GM18508 (cell line): Measurements from ENCODE around the gene PDE6C.

ENCODE experiments used
- ATAC-seq: cut with Tn5 transposase; IDR thresholded peaks from one replicate; pipeline ENCODE4 v1.9.1; 2021; ENCODE audit warnings: moderate number of reproducible peaks; ENCODE audit not compliant: insufficient read depth, unreplicated experiment

PDE6C gene

DNA sequence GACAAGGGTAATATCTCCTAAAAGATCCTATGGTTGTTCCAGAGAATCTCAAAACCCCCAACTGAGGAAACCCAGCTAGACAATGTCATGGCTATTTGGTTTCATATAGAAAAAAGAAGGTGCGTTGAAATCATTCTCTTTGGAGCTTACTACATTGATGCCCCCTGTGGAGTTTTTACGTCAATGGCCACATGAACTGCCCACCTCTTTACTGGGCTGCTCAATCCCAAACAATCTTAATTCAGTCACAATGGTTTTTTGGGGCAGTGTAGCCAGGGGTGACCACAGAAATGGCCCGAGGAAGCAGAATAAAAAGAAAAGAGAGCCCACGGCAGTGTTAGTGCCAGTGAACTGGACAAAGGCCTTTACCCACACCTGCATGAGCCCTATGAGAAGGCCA, 19.1 kb upstream of the PDE6C start:
- ATAC-seq: no peak

GRCh38 chr10:93593749-93594148, 18.6 kb upstream of the PDE6C start:
- ATAC-seq: no peak

DNA sequence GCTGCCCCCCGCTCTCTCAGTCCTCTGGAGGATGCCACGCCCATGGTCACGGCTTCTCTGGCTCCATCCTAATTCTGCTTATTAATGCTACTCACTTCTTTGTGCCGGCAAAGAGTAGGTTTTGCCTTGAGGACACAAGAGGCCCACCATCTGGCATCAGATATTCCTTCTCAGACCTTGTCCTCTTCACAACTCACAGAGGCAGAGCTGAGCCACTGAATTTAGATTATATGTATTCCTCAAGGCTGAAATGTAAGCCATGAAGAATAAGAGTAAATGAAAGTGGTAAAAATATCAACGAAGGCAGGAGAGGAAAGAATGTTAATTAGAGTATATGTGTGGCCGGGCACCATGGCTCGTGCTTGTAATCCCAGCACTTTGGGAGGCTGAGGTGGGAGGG, 17.8 kb upstream of the PDE6C start:
- no peak for ATAC-seq

- no peak for ATAC-seq
Observed at GRCh38 chr10:93595378-93596161, 16.8 kb upstream of the PDE6C start.

GRCh38 chr10:93596539-93596938, 15.8 kb upstream of the PDE6C start:
- ATAC-seq: no peak

DNA sequence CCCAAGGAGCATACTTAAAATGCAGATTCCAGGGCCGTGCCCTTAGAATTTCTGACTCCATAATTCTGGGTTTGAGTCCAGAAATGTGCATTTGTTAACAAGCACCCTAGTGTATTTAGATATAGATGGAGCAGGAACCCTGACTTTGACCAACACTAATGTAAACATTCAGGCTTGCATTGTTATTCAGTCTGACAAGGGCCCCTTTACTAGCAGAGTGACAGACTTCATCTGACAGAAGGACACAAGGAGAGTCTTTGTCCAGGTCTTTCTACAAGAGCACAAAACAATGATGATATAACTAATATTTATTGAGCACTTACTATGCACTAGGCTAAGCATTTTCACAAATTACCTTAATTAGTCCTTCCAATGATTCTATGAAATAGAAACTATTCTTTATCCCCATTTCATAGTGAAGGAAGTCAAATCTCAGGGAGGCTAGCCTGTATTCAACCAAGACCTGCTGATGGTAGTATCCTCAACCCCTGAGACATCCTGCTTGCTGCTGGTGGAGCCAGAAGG, 15.2 kb upstream of the PDE6C start:
- no peak for ATAC-seq

- ATAC-seq: no peak
Observed at GRCh38 chr10:93598157-93598556, 14.2 kb upstream of the PDE6C start.

DNA sequence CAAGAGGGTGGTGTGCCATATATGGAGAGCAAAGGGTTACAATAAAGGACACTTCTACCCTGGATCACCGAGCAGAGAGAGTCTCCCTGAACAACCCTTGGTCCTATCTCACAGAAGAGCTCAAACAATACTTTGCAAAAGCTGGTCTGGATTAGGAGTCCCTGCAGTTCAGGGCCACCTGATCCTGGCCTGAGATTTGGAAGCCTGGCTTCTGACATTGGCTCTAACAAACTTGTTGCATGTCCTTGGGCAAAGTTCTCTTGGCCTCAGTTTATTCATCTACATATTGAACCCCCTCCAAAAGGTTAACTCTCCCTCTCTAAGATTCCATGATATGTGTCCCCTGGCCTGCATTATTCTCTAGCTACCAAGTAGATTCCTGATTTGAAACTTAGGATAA, 13.0 kb upstream of the PDE6C start:
- no peak for ATAC-seq

- ATAC-seq: no peak
Observed at GRCh38 chr10:93599778-93600177, 12.6 kb upstream of the PDE6C start.

DNA sequence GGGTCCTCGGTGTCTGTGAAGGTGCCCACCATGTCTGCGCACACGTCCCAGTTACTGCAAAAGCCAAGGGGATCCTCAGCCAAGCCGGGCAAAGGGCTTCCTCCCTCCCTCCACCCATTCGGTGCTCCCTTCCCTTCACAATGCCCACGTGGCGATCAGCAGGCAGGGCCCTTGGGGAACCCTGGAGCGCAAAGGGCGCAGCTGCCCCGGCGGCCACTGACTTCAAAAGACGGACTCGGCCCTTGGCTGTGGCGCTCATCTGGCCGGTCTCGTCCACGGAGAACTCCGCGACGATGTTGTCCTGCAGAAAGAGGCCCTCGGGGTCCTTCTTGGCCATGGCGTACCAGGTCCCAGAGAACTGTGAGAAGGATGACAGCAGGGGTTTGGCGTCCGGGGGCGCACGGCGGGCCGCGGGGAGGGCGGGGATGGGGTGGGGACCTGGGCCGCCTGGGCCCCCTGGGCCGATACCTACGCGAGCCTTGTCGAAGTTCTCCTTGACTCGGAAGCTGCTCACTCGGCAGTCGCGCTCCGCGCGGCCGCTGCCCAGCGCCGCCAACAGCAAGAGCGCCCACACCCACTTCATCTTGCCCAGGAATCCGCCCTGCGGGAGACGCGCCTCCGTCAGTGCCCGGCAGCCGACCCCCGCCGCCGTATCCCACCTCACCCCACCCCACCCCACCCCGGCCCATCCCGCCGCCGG, 11.7 kb upstream of the PDE6C start:
- ATAC-seq: no peak

GRCh38 chr10:93601146-93601773, 11.1 kb upstream of the PDE6C start, which contains the start of gene RBP4:
Gene RBP4 (minus strand): TSS chr10:93601235. CDS start chr10:93601028, 207 bp downstream.
- ATAC-seq: no peak

- no peak for ATAC-seq
Observed at GRCh38 chr10:93601774-93602162, 10.6 kb upstream of the PDE6C start.

DNA sequence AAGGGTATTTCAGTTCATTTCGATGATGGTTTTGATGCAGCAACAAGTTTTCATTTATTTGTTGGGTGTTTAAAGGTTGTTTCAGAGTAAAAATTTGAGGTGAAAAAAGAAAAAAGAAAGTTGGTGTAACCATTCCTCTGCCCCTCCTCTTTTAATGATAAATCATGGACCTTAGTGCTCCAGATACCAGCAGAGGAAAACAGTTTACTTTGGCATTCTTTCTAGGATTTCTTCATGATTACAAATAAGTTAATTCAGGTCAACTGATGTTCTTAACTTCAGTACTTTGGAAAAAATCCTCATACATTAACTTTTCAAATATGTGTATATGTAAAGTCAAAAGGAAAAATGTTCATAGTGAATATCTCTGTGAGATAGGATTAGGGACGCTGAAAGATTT, 9.3 kb upstream of the PDE6C start:
- no peak for ATAC-seq

- no peak for ATAC-seq
Observed at GRCh38 chr10:93604146-93604545, 8.2 kb upstream of the PDE6C start.

DNA sequence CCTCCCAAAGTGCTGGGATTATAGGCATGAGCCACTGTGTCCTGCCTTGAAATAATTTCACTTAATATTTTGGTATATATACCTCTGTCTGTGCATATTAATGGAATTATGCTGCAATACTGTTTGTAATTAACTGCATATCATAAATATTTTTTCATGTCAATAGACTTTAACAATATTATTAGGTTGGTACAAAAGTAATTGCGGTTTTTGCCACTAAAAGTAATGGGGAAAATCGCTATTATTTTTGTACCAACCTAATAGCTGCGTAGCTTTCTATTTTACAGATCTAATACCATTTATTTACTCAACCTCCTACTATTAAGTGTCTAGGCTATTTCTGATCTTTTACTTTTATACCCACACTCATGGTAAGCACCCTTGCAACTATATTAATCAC, 3.9 kb upstream of the PDE6C start:
- no peak for ATAC-seq

DNA sequence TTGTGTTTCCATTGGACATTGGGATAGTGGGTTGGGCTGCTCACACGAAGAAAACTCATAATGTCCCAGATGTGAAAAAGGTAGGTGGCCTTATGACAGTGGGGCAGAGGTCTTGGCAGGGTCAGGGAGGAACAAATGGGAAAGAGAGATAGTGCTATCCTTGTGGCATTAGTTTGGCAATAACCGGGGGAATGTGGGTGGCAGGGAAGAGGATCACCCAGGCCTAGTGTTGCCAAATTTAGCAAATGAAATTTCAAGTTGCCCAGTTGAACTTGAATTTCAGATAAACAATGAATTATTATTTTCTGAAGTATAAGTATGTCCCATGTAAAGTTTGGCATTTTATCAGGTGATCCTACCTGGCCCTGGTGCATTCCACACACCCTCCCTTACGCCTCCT, 789 bp downstream of the PDE6C start:
- no peak for ATAC-seq

DNA sequence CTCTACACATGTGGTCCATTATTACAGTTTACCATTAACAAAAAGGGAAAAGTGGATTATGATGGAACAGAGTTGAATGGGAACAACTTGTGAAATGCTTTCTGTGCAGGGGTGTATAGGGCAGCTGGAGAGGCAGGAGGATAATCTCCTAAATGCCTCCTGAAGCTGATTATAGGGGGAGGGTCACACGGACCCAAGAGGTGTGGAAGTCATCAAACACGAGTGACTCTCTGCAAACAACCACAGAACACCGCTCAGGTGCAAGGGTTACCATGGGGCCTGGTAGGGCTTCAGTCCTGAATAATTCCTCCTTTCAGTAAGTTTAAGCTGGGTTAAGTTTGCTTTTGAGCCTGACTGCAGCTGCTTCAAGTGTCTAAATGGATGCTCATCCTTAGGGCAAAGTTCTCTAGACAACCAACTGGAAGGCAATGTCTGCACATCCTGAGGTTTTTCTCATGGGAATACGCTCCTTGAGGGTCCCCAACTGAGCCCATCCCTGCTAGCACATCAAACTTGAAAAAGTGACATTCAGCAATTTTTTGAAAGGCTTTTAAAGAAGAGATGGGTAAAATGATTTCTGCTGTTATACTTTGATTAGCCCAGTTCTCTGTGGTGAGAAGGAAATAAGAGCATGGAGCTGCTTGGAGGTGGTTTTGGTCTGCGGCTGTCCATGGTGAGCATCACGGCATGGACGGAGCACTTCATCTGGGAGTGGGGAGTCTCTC, 1.9 kb downstream of the PDE6C start:
- no peak for ATAC-seq

DNA sequence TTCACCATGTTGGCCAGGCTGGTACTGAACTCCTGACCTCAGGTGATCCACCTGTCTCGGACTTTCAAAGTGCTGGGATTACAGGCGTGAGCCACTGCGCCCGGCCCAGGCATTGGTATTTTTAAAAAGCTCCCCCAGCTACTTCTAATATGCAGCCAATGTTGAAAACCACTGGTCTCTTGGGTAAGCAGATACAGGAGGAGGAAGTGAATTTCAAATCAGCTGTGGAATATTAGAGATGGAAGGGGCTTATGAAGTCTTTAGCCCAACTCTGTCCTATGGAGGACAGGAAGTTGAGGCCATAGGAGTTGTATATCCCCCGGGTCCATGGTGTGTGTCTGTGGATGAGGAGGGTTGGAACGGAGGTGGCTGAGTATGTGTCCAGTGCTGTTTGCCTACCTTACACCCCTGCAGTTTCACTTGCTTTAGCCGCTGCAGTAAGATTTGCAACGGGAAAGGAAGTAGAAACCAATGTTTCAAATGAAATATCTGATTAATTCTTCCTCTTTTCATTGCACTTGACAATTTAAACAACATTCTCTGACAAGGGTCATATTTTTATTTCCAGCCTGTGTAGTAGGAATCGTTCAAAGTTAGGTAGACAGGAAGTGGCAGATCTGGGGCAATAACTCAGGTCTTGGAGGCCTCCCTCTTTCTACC, 3.4 kb downstream of the PDE6C start:
- no peak for ATAC-seq

DNA sequence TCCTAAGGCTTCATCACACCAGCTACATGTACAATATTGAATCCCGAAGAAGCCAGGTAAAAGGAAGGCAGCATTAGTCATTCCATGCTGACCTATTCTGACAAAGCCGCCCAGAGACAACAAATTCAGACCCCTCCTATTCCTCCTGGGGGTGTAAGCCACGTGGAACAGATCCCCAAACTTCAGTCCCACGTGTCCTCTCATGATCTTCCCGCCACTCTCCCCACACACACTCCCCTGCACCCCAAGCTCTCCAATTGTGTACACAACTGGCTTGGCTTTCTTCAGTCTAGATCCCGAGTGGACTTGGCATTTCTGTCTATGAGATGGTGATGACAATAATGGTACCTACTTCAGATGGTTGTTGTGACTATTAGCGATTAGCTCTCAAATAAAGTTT, 8.6 kb downstream of the PDE6C start:
- ATAC-seq: no peak

- no peak for ATAC-seq
Observed at GRCh38 chr10:93622942-93623341, 10.6 kb downstream of the PDE6C start.
